GM12878 (cell line): ENCODE measurements around the gene SOX10. TPM values are rescaled to one million over a fixed set of nuclear protein-coding genes. Genes with fewer than 3 reads are reported as not detected.

Experiments used
- ATAC-seq: fragments of 200-7000 bp; cut with Tn5 transposase; 3 replicates; pipeline ENCODE4 v1.9.1; 2020; ENCODE audit warnings: mild to moderate bottlenecking, moderate library complexity
- BruUV-seq: library from RNA; stranded (reverse); fragments of 400-500 nt; replicated peaks from 2 replicates; lab custom pipeline; 2021; lab: Mats Ljungman, UMichigan
- CTCF ChIA-PET: fragments of 300-600 bp; sonication (Branson Sonifier 250); formaldehyde crosslinking; extraction: SDS; loops from one replicate; lab custom pipeline; 2021; ENCODE audit warnings: inconsistent platforms; lab: Yijun Ruan, JAX
- POLR2A ChIA-PET: fragments of 350-600 bp; formaldehyde crosslinking; extraction: SDS; loops from one replicate; lab custom pipeline; 2021; ENCODE audit warnings: inconsistent platforms; lab: Charles Lee
- RAD21 ChIA-PET: fragments of 300-600 bp; sonication (Branson Sonifier 250); formaldehyde crosslinking; loops from one replicate; lab custom pipeline; 2023; ENCODE audit warnings: antibody characterized with exemption; ENCODE audit not compliant: unreplicated experiment; lab: Charles Lee
- SMC1A ChIA-PET: fragments of 300-600 bp; sonication (Branson Sonifier 250); formaldehyde crosslinking; loops from one replicate; lab custom pipeline; 2023; ENCODE audit not compliant: unreplicated experiment, uncharacterized antibody; lab: Charles Lee
- DNase-seq: peaks from one replicate; pipeline ENCODE4 v3.0.0-alpha.2; 2011; ENCODE audit warnings: low read depth, low spot score
- FAIRE-seq: peaks from 3 replicates; lab custom pipeline; 2011; peaks lifted over from hg19 to GRCh38; lab: Jason Lieb, UNC
- H2AFZ ChIP-seq: 2 replicates; pipeline ENCODE4 v1.6.0; 2011; ENCODE audit warnings: low read depth, low read length, control low read depth; ENCODE audit not compliant: control insufficient read depth
- H3K27ac ChIP-seq: 2 replicates; pipeline ENCODE4 v1.5.1; 2011; ENCODE audit warnings: control low read depth; ENCODE audit not compliant: control insufficient read depth, insufficient read depth
- H3K27me3 ChIP-seq, 2 experiments: replicated peaks in 1 of 2; 2 replicates each; pipeline versions ENCODE4 v1.6.0 to v1.6.1; 2011; ENCODE audit warnings: low read length in 1 of 2; ENCODE audit not compliant: control insufficient read depth in 2 of 2, insufficient read depth in 2 of 2
- H3K36me3 ChIP-seq, 2 experiments: 2 replicates each; pipeline ENCODE4 v1.5.1; 2011; ENCODE audit warnings: low read length in 1 of 2; ENCODE audit not compliant: control insufficient read depth in 2 of 2, insufficient read depth in 2 of 2
- H3K4me1 ChIP-seq: 2 replicates; pipeline ENCODE4 v1.6.1; 2011; ENCODE audit warnings: mild to moderate bottlenecking, low read length, moderate library complexity, mixed read lengths; ENCODE audit not compliant: control insufficient read depth, insufficient read depth
- H3K4me2 ChIP-seq: 2 replicates; pipeline ENCODE4 v1.6.0; 2011; ENCODE audit warnings: control low read depth; ENCODE audit not compliant: control insufficient read depth, insufficient read depth
- H3K4me3 ChIP-seq: fragments of 200-600 bp; sonication (generic); 2 replicates; pipeline ENCODE4 v1.5.1; 2016
- H3K79me2 ChIP-seq: 2 replicates; pipeline ENCODE4 v1.6.0; 2011; ENCODE audit warnings: low read length; ENCODE audit not compliant: control insufficient read depth, insufficient read depth
- H3K9ac ChIP-seq: 2 replicates; pipeline ENCODE4 v1.8.0; 2011; ENCODE audit warnings: low read length, control low read depth, mixed read lengths; ENCODE audit not compliant: control insufficient read depth, insufficient read depth
- H3K9me3 ChIP-seq: replicated peaks from 3 replicates; pipeline ENCODE4 v1.5.1; 2011; ENCODE audit warnings: mild to moderate bottlenecking, low read length; ENCODE audit not compliant: control insufficient read depth, insufficient read depth
- H4K20me1 ChIP-seq: 2 replicates; pipeline ENCODE4 v1.6.0; 2011; ENCODE audit not compliant: control insufficient read depth, insufficient read depth
- EED ChIP-seq: sonication (generic); IDR thresholded peaks from 2 replicates; pipeline ENCODE4 v1.6.1; 2016; ENCODE audit warnings: antibody characterized with exemption, low read depth
- GABPA ChIP-seq: IDR thresholded peaks from 2 replicates; pipeline ENCODE4 v1.6.1; 2014; ENCODE audit warnings: antibody characterized with exemption, low read depth, mild to moderate bottlenecking, inconsistent platforms
- MXI1 ChIP-seq: fragments of 150-350 bp; IDR thresholded peaks from 2 replicates; pipeline ENCODE4 v1.6.1; 2011; ENCODE audit warnings: low read depth, mild to moderate bottlenecking, inconsistent platforms, low read length, improper control_type of control experiment
- NFYA ChIP-seq: IDR thresholded peaks from 2 replicates; pipeline ENCODE4 v1.6.1; 2011; ENCODE audit warnings: low read depth, mild to moderate bottlenecking, low read length, improper control_type of control experiment, borderline replicate concordance
- PAX5 ChIP-seq: IDR thresholded peaks from 2 replicates; pipeline ENCODE4 v1.6.1; 2011; ENCODE audit warnings: low read depth, low read length, borderline replicate concordance
- RAD51 ChIP-seq: fragments of 450-650 bp; IDR thresholded peaks from 2 replicates; pipeline ENCODE4 v1.6.1; 2016; ENCODE audit warnings: moderate library complexity, mild to moderate bottlenecking, inconsistent platforms
- SMAD1 ChIP-seq: fragments of 450-650 bp; IDR thresholded peaks from 2 replicates; pipeline ENCODE4 v1.6.1; 2018; ENCODE audit warnings: mild to moderate bottlenecking, low read depth; ENCODE audit not compliant: partially characterized antibody
- SUZ12 ChIP-seq: fragments of 200-600 bp; sonication (generic); IDR thresholded peaks from one replicate; pipeline ENCODE4 v1.6.1; 2018; ENCODE audit warnings: antibody characterized with exemption, mild to moderate bottlenecking; ENCODE audit not compliant: unreplicated experiment
- ZNF274 ChIP-seq: IDR thresholded peaks from one replicate; pipeline ENCODE4 v1.8.0; 2011; ENCODE audit not compliant: insufficient read length, insufficient read depth
- ZNF384 ChIP-seq: IDR thresholded peaks from 2 replicates; pipeline ENCODE4 v1.6.1; 2012; ENCODE audit warnings: low read depth, mild to moderate bottlenecking, low read length, improper control_type of control experiment, borderline replicate concordance
- WGBS: methylation state at CpG from one replicate; pipeline ENCODE4 v1.1.6; 2016; ENCODE audit warnings: low lambda C conversion rate; ENCODE audit not compliant: insufficient replicate concordance, insufficient coverage; ENCODE audit errors: missing lambda C conversion rate; 5-methylcytosine and 5-hydroxymethylcytosine counted together
- in situ Hi-C: fragments of 300-500 bp; cut with MboI; formaldehyde crosslinking; loops from 9 replicates; pipeline ENCODE4 v1.14.3; 2018; ENCODE audit warnings: mixed read lengths
- intact Hi-C: fragments of 100-400 bp; cut with micrococcal nuclease; formaldehyde crosslinking; loops from one replicate; pipeline ENCODE4 v1.14.2; 2022; ENCODE audit not compliant: unreplicated experiment
- polyA plus RNA-seq, 11 experiments: library from polyadenylated mRNA; depleted of rRNA in 4 of 11; unstranded in 6 of 11; stranded (reverse) in 5 of 11; fragments of >200 nt; fragmentation: Nextera tagmentation in 4 of 11; fragmentation: Illumina TruSeq in 1 of 11; extraction: Ambion mirVana in 4 of 11; extraction: Trizol in 1 of 11; gene quantifications; 1 replicate in 1 of 11; 2 replicates in 10 of 11; pipeline versions ENCODE4 v1.2.1 to v1.2.3, GENCODE V29; 2011 to 2016; ENCODE audit warnings: inconsistent platforms in 2 of 11, missing spikeins in 2 of 11, low read depth in 1 of 11
- total RNA-seq, 4 experiments: library from RNA; depleted of rRNA in 3 of 4; stranded (reverse); fragments of >200 nt in 3 of 4; fragmentation: Illumina TruSeq in 1 of 4; extraction: Trizol in 1 of 4; gene quantifications; 2 replicates each; pipeline versions ENCODE4 v1.2.1 to v1.2.3, GENCODE V29; 2013 to 2021
- TF ChIP-seq, protein P1 (sequence below): IDR thresholded peaks from 2 replicates; pipeline ENCODE4 v1.6.1; 2012; ENCODE audit warnings: mild to moderate bottlenecking, low read depth, low read length
- TF ChIP-seq, protein P2 (sequence below): IDR thresholded peaks from 2 replicates; pipeline ENCODE4 v1.6.1; 2011; ENCODE audit warnings: low read depth, low read length, improper control_type of control experiment, borderline replicate concordance
- TF ChIP-seq, protein P3 (sequence below): fragments of 450-650 bp; IDR thresholded peaks from 2 replicates; pipeline ENCODE4 v1.6.1; 2018; ENCODE audit warnings: borderline replicate concordance, mild to moderate bottlenecking; ENCODE audit not compliant: partially characterized antibody
- TF ChIP-seq, protein P4 (sequence below), 3 experiments: IDR thresholded peaks in 2 of 3; conservative IDR thresholded peaks in 1 of 3; 2 replicates each; pipeline ENCODE4 v1.5.1; 2011; ENCODE audit warnings: low read depth in 3 of 3, low read length in 3 of 3, mild to moderate bottlenecking in 3 of 3, control low read depth in 2 of 3, moderate library complexity in 2 of 3, inconsistent platforms in 1 of 3, mixed read lengths in 1 of 3; ENCODE audit not compliant: control insufficient read depth in 2 of 3, insufficient read depth in 1 of 3; ENCODE audit errors: extremely low read depth in 1 of 3

Gene SOX10
- total and polyA plus RNA-seq, 10 of the 15 experiments (the other 5 are each of a cell fraction or from before 2014, with no cell fraction given), result 0.05 TPM; not detected in 9

- WGBS, result 94% methylated on average over 32 of the region's 33 CpGs
- no peak for DNase-seq
- H3K9ac ChIP-seq, result no peak overlapping the region
- in situ Hi-C loops, result no loop called here
- H3K9me3 ChIP-seq, result no peaks in the 10 kb centered on the region
- H3K4me2 ChIP-seq, result no peak overlapping the region
- no peak overlapping the region for H3K4me3 ChIP-seq
- H3K27ac ChIP-seq, result no peak overlapping the region
- ChIA-PET POLR2A (no interaction called here), CTCF (no interaction called here), SMC1A (no interaction called here), RAD21 (no interaction called here)
- H3K79me2 ChIP-seq, result no peaks in the 10 kb centered on the region
- H2AFZ ChIP-seq, result no peak overlapping the region
- no TSS peak for BruUV-seq
- ATAC-seq, result no peak
- FAIRE-seq, result no peak
- peaks cover 0 to under 1% of the 10 kb centered on the region in 2 experiments; a peak in 2 of 4 replicates for H3K36me3 ChIP-seq
- H4K20me1 ChIP-seq, result no peaks in the 10 kb centered on the region
- no peaks in the 10 kb centered on the region for H3K4me1 ChIP-seq
- H3K27me3 ChIP-seq, result no peaks in the 10 kb centered on the region
- intact Hi-C loops, result no loop called here
- TF ChIP-seq, protein P1, sequence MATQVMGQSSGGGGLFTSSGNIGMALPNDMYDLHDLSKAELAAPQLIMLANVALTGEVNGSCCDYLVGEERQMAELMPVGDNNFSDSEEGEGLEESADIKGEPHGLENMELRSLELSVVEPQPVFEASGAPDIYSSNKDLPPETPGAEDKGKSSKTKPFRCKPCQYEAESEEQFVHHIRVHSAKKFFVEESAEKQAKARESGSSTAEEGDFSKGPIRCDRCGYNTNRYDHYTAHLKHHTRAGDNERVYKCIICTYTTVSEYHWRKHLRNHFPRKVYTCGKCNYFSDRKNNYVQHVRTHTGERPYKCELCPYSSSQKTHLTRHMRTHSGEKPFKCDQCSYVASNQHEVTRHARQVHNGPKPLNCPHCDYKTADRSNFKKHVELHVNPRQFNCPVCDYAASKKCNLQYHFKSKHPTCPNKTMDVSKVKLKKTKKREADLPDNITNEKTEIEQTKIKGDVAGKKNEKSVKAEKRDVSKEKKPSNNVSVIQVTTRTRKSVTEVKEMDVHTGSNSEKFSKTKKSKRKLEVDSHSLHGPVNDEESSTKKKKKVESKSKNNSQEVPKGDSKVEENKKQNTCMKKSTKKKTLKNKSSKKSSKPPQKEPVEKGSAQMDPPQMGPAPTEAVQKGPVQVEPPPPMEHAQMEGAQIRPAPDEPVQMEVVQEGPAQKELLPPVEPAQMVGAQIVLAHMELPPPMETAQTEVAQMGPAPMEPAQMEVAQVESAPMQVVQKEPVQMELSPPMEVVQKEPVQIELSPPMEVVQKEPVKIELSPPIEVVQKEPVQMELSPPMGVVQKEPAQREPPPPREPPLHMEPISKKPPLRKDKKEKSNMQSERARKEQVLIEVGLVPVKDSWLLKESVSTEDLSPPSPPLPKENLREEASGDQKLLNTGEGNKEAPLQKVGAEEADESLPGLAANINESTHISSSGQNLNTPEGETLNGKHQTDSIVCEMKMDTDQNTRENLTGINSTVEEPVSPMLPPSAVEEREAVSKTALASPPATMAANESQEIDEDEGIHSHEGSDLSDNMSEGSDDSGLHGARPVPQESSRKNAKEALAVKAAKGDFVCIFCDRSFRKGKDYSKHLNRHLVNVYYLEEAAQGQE, result no peak
- TF ChIP-seq GABPA (no peak), NFYA (no peak), RAD51 (no peak), EED (no peak), MXI1 (no peak), PAX5 (no peak), ZNF274 (no peak), ZNF384 (no peak), SUZ12 (no peak), SMAD1 (no peak)
- TF ChIP-seq, protein P2, sequence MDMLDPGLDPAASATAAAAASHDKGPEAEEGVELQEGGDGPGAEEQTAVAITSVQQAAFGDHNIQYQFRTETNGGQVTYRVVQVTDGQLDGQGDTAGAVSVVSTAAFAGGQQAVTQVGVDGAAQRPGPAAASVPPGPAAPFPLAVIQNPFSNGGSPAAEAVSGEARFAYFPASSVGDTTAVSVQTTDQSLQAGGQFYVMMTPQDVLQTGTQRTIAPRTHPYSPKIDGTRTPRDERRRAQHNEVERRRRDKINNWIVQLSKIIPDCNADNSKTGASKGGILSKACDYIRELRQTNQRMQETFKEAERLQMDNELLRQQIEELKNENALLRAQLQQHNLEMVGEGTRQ, result no peak
- TF ChIP-seq, protein P3, sequence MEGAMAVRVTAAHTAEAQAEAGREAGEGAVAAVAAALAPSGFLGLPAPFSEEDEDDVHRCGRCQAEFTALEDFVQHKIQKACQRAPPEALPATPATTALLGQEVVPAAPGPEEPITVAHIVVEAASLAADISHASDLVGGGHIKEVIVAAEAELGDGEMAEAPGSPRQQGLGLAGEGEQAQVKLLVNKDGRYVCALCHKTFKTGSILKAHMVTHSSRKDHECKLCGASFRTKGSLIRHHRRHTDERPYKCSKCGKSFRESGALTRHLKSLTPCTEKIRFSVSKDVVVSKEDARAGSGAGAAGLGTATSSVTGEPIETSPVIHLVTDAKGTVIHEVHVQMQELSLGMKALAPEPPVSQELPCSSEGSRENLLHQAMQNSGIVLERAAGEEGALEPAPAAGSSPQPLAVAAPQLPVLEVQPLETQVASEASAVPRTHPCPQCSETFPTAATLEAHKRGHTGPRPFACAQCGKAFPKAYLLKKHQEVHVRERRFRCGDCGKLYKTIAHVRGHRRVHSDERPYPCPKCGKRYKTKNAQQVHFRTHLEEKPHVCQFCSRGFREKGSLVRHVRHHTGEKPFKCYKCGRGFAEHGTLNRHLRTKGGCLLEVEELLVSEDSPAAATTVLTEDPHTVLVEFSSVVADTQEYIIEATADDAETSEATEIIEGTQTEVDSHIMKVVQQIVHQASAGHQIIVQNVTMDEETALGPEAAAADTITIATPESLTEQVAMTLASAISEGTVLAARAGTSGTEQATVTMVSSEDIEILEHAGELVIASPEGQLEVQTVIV, result no peak
- TF ChIP-seq, protein P4, sequence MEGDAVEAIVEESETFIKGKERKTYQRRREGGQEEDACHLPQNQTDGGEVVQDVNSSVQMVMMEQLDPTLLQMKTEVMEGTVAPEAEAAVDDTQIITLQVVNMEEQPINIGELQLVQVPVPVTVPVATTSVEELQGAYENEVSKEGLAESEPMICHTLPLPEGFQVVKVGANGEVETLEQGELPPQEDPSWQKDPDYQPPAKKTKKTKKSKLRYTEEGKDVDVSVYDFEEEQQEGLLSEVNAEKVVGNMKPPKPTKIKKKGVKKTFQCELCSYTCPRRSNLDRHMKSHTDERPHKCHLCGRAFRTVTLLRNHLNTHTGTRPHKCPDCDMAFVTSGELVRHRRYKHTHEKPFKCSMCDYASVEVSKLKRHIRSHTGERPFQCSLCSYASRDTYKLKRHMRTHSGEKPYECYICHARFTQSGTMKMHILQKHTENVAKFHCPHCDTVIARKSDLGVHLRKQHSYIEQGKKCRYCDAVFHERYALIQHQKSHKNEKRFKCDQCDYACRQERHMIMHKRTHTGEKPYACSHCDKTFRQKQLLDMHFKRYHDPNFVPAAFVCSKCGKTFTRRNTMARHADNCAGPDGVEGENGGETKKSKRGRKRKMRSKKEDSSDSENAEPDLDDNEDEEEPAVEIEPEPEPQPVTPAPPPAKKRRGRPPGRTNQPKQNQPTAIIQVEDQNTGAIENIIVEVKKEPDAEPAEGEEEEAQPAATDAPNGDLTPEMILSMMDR (IDR thresholded peaks at IDR 0.05 in 2 of 3, conservative IDR thresholded peaks at IDR 0.05 in 1 of 3; ENCODE audit: control insufficient read depth in 2 of 3, extremely low read depth in 1 of 3, insufficient read depth in 1 of 3, low read depth in 3 of 3, low read length in 3 of 3), result no peak
Measured at GRCh38 chr22:37973271-37974170, 10.8 kb downstream of the SOX10 start.
